ENCODE data around the gene ZNF248. TPM values are rescaled to one million over a fixed set of nuclear protein-coding genes. Genes with fewer than 3 reads are reported as not detected.
"Not testable (repeated sequence)": the region's sequence is repeated elsewhere in the genome, so short reads cannot be mapped to it uniquely, and the experiment has no call there.

ZNF248 gene
- polyA plus RNA-seq, 3 donors: 32.3 to 37.4 (median 33.7) TPM

DNA sequence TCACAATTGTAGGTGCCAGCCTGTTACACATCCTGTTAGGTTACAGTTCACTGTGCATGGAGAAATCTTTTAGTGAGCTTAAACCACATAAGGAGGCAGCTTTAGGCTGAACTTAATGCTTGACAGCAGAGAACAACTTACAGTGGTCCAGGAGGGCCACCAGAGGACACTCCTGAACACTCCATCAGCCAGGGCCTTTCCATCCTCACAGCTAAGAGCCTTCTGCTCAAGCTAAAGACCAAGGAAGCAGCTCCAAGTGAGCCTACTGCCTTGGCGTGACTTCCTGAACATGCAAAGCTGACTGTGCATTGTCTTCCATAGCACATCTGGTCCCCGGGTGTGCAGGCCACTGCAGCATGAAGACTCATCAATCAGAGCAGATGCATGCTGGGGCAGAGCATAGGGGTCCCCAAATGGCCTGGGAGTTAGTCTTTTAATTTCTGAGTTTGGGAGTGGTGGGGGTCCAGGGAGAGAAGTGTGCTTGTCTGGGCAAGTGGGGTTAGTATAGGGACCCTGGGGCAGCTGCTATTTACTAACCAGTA is 105.0 kb downstream of the ZNF248 start:
- no peak for DNase-seq (ENCODE audit: low read depth in 3 of 3, low spot score in 2 of 3)

DNA sequence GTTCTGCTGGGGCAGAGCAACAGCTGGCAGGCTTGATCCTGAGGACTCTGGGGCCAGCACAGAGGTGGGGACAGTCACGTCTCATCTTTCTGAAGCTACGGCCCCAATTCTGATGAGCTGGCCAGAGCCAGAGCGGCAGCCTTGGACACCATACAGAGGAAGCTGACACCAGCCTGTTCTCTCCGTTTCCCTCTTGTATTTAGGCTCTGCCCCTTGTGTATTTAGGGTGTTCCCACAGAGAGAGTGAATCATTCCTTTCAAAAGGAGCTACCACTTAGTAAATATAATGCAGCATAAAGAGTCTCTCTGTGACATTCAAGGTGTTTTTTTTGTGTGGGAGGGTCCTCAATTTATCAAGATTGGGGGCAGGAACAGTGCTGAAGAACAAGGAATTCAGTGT is 109.2 kb downstream of the ZNF248 start:
- DNase-seq (ENCODE audit: low read depth in 3 of 3, low spot score in 2 of 3): no peak

DNA sequence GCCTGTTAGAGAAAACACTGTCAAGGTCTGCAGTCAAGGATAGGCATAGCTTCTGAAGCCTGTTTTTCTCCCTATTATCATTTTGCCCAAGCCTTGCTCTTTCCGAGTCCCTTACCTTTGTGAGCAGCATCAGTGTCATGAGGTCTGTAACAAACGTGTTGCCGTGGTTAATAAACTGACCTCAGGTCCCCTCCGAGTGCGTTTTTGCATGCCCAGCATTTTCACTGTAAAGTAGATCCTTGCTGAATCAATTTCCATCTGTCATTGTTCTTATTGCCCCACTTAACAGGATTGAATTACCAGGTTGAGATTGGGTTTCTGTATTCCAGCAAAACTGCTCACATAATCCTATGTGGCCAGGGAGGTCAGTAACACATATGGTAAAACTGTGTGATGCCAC is 110.3 kb downstream of the ZNF248 start:
- no peak for DNase-seq (ENCODE audit: low read depth in 3 of 3, low spot score in 2 of 3)

DNA sequence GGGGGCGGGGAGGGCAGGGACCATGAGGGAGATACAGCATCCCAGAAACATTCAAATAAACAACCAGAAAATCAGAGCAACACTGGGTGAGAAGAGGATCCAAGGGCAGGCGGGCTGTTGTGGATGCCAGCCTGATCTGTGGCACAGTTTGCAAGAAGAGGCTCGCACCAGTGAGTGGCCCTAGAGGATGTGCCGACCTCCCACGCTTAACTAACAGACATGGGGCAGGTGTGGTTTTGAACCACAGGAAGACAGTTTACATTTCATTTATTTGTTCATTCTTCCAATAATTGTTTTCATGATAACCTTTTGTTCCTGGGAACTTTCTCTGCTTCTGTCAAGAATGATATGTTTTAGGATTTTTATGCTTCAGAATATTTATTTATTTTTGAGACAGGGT is 115.6 kb downstream of the ZNF248 start:
- no peak for DNase-seq (ENCODE audit: low read depth in 3 of 3, low spot score in 2 of 3)

DNA sequence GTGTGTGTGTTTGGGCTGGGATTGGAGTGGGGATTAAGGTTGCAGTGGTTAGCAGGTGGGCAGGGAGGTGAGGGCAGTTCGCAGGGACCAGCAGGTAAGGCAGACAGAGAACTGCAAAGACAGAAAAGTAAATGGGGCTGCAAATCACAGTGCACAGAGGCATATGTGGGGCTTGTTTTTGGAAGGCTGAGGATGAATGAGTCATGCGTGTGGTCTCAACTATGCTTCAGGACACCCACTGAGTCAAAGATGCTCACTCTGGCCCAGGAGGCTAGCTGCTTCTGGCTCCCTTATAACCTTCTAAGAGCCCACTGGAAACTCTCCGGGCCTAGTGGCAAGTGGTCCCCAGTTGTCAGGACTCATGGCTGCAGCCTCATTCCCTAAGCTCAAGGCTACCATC is 118.2 kb downstream of the ZNF248 start:
- DNase-seq (ENCODE audit: low read depth in 3 of 3, low spot score in 2 of 3): no peak

DNA sequence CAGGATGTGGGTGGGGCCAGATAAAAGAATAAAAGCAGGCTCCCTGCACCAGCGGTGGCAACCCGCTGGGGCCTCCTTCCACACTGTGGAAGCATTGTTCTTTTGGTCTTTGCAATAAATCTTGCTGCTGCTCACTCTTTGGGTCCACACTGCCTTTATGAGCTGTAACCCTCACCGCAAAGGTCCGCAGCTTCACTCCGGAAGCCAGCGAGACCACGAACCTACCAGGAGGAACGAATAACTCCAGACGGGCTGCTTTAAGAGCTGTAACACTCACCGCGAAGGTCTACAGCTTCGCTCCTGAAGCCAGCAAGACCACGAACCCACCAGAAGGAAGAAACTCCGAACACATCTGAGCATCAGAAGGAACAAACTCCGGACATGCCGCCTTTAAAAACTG is 119.2 kb downstream of the ZNF248 start:
- DNase-seq (ENCODE audit: low read depth in 3 of 3, low spot score in 2 of 3): not testable (repeated sequence)

DNA sequence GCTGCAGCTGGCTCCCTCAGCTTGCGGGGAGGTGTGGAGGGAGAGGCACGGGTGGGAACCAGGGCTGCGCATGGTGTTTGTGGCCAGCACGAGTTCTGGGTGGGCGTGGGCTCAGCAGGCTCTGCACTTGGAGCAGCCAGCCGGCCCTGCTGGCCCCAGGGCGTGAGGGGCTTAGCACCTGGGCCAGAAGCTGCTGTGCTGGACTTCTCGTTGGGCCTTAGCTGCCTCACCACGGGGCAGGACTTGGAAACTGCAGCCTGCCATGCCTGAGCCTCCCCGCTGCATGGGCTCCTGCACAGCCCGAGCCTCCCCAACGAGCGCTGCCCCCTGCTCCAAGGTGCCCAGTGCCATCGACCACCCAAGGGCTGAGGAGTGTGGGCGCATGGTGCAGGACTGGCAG is 120.1 kb downstream of the ZNF248 start:
- DNase-seq (ENCODE audit: low read depth in 3 of 3, low spot score in 2 of 3): no peak

DNA sequence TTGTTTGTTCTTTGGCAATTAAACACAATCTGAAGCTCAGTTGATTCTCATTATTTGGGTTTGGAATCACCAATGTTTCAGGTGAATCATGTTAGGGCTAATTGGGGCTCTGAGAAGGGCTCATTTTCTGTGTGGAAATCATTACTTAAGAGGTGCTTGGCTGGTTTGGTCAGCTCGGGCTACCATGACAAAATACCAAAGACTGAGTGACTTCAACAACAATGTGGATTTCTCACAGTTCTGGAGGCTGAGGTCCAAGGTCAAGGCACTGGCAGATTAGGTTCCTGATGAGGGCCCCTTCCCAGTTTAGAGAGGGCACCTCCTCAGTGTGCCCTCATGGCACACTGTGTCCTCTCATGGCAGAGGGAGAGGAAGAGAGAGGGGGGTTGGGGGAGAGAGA is 121.3 kb downstream of the ZNF248 start:
- no peak for DNase-seq (ENCODE audit: low read depth in 3 of 3, low spot score in 2 of 3)

DNA sequence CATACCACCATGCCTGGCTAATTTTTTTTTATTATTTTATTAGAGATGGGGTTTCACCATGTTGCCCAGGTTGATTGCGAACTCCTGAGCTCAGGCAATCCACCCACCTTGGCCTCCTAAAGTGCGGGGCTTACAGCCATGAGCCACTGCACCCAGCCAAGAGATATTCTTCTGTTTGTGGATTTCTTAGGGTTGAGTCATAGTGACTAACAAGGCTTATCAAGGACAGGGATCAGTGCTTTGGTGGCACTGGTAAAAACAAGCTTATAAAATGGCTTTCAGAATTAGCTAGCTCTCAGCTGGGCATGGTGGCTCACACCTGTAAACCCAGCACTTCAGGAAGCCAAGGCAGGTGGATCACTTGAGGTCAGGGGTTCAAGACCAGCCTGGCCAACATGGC is 122.4 kb downstream of the ZNF248 start:
- no peak for DNase-seq (ENCODE audit: low read depth in 3 of 3, low spot score in 2 of 3)

Other genes starting within 250 kb of the ZNF248 start
- 10 to 100 TPM; 13.9 to 16.1 (median 14.2) TPM for gene ZNF25, start 119.0 kb upstream of the ZNF248 start, polyA plus RNA-seq (ENCODE audit: insufficient read length in 3 of 3)
- gene ZNF33A, start 153.1 kb upstream of the ZNF248 start, polyA plus RNA-seq (ENCODE audit: insufficient read length in 3 of 3): 10 to 100 TPM; 46.3 to 53.0 (median 50.1) TPM
- 10 to 100 TPM; 17.5 to 19.1 (median 17.9) TPM for gene ZNF37A, start 236.7 kb upstream of the ZNF248 start, polyA plus RNA-seq (ENCODE audit: insufficient read length in 3 of 3)